ENCODE results near the gene MCRS1.

DNA sequence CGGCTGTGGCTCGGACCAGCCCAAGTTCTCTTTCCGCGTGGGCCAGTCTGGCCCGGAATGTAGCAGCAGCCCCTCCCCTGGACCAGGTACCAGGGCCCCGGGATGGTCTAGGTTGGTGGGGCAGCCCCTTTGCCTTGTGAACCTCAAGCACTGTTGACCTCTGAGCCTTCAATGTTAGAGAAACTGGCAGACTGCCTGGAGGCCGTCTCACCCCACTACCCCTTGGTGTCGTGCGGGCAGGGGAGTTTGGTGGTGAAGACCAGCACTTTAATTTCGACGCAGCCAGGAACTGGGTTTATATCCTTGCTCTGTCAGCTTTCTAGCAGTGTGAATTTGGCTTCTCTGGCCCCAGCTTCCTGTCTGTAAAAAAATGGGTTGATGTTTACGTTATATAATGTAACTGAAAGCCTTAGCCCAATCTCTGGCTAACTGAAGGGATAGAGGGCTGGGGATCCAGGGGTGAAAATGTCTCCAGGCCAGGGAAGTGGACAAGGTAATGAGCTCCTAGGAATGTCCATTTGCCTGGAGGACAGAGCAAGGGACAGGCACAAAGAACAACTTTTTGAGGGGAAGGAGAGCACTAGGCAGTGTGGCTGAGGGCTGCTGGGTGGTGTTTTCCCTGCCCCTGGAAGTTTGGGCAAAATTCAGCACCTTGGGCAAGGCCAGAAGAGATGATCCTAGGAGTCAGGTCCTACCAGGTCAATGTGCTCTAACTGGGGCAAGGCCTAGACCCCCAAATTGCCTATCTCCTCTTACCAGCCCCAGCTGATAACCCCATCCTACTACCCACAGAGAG is 11.4 kb downstream of the MCRS1 start:
- TF ChIP-seq, protein P1, sequence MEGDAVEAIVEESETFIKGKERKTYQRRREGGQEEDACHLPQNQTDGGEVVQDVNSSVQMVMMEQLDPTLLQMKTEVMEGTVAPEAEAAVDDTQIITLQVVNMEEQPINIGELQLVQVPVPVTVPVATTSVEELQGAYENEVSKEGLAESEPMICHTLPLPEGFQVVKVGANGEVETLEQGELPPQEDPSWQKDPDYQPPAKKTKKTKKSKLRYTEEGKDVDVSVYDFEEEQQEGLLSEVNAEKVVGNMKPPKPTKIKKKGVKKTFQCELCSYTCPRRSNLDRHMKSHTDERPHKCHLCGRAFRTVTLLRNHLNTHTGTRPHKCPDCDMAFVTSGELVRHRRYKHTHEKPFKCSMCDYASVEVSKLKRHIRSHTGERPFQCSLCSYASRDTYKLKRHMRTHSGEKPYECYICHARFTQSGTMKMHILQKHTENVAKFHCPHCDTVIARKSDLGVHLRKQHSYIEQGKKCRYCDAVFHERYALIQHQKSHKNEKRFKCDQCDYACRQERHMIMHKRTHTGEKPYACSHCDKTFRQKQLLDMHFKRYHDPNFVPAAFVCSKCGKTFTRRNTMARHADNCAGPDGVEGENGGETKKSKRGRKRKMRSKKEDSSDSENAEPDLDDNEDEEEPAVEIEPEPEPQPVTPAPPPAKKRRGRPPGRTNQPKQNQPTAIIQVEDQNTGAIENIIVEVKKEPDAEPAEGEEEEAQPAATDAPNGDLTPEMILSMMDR (IDR thresholded peaks at IDR 0.05) = no peak
- TF ChIP-seq POLR2A (IDR thresholded peaks at IDR 0.05) (no peak), POLR2AphosphoS5 (IDR thresholded peaks at IDR 0.05) (no peak)
